ENCODE data around the gene HIPK2. TPM values are rescaled to one million over a fixed set of nuclear protein-coding genes. Genes with fewer than 3 reads are reported as not detected.

The HIPK2 gene
- total RNA-seq, 2 donors from 2014 or later: 28.7 to 35.4 TPM

GRCh38 chr7:139734395-139734794 is 43.4 kb downstream of the HIPK2 start:
- H3K9me3 Mint-ChIP-seq: no peaks in the 10 kb centered on the region
- ATAC-seq (replicated peaks in 1 of 2) (no peak), DNase-seq (no peak)
- H3K36me3 Mint-ChIP-seq (ENCODE audit: insufficient read depth in 2 of 2): peaks cover 1 to 5% of the 10 kb centered on the region in 2 donors
- H3K4me3 Mint-ChIP-seq: no peak overlapping the region
- no peaks in the 10 kb centered on the region for H3K27me3 Mint-ChIP-seq (ENCODE audit: low read depth)
- H3K4me1 Mint-ChIP-seq (ENCODE audit: low read depth): peaks cover 64% of the 10 kb centered on the region
- no peak overlapping the region for H3K27ac Mint-ChIP-seq

DNA sequence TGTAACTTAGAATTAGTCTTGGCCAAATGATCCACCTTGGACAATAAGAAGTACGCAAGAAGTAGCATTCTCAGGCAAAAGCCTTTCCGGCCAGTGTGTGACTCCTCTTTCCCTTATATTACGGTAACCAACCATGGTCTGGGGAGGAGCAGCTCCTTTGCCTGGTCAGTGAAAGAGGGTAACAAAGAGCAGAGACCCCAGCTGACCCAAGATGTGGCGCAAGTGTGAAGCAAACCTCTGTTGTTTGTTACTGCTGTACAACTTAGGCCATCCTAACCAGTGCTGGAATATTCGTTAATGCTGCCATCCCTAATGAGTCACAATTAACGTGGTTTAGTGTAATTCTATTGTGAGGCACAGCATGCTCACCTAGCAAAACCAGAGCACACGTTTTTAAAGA is 44.0 kb downstream of the HIPK2 start:
- H3K4me1 Mint-ChIP-seq (ENCODE audit: low read depth): peaks cover 66% of the 10 kb centered on the region
- H3K36me3 Mint-ChIP-seq (ENCODE audit: insufficient read depth in 2 of 2): peaks cover 1 to 5% of the 10 kb centered on the region in 2 donors

GRCh38 chr7:139732471-139733167 is 45.2 kb downstream of the HIPK2 start:
- Mint-ChIP-seq H3K4me3 (no peak overlapping the region), H3K9me3 (no peaks in the 10 kb centered on the region), H3K27ac (no peak overlapping the region), H3K36me3 (ENCODE audit: insufficient read depth in 2 of 2) (peaks cover 1 to 5% of the 10 kb centered on the region in 2 donors), H3K27me3 (ENCODE audit: low read depth) (no peaks in the 10 kb centered on the region), H3K4me1 (ENCODE audit: low read depth) (peaks cover 55% of the 10 kb centered on the region)
- no peak for ATAC-seq (replicated peaks in 1 of 2)
- no peak for DNase-seq

More for the DNA sequence above, 44.0 kb downstream of the HIPK2 start:
- H3K27me3 Mint-ChIP-seq (ENCODE audit: low read depth): no peaks in the 10 kb centered on the region
- no peak overlapping the region for H3K27ac Mint-ChIP-seq
- H3K4me3 Mint-ChIP-seq: no peak overlapping the region
- no peak for DNase-seq
- no peak for ATAC-seq (replicated peaks in 1 of 2)
- no peaks in the 10 kb centered on the region for H3K9me3 Mint-ChIP-seq

GRCh38 chr7:139731802-139732470 is 45.9 kb downstream of the HIPK2 start:
- Mint-ChIP-seq H3K27me3 (ENCODE audit: low read depth) (no peaks in the 10 kb centered on the region), H3K4me1 (ENCODE audit: low read depth) (peaks cover 55% of the 10 kb centered on the region), H3K36me3 (ENCODE audit: insufficient read depth in 2 of 2) (peaks cover 1 to 6% of the 10 kb centered on the region in 2 donors), H3K4me3 (peak overlapping the region; percentile 29 to 50), H3K9me3 (no peaks in the 10 kb centered on the region), H3K27ac (peak overlapping the region; percentile 15)
- DNase-seq: no peak
- no peak for ATAC-seq (replicated peaks in 1 of 2)

- Mint-ChIP-seq H3K4me3 (peak overlapping the region; percentile 29 to 50), H3K9me3 (no peaks in the 10 kb centered on the region), H3K36me3 (ENCODE audit: insufficient read depth in 2 of 2) (peaks cover 1 to 7% of the 10 kb centered on the region in 2 donors), H3K27me3 (ENCODE audit: low read depth) (no peaks in the 10 kb centered on the region), H3K4me1 (ENCODE audit: low read depth) (peaks cover 55% of the 10 kb centered on the region), H3K27ac (peak overlapping the region; percentile 17)
- peak; percentile 15 to 21 for DNase-seq
- peak; percentile 75 to 79 for ATAC-seq (replicated peaks in 1 of 2)
Measured at GRCh38 chr7:139730746-139731612, 46.8 kb downstream of the HIPK2 start.

DNA sequence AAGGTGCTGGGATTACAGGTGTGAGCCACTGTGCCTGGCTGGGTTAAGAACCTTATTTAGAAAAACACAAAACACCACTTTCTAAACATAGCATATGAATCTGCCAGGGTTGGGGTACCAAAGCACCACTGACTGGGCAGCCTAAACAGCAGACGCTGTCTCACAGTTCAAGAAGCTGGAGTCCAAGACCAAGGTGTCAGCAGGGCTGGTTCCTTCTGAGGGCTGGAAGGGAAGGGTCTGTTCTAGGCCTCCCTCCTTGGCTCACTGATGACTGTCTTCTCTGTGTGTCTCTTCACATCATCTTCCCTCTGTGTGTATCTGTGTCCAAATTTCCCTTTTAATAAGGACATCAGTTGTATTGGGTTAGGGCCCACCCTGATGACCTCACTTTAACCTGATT is 49.6 kb downstream of the HIPK2 start:
- ATAC-seq (replicated peaks in 1 of 2) (no peak), DNase-seq (no peak)
- no peak overlapping the region for H3K27ac Mint-ChIP-seq
- H3K9me3 Mint-ChIP-seq: no peaks in the 10 kb centered on the region
- H3K27me3 Mint-ChIP-seq (ENCODE audit: low read depth): no peaks in the 10 kb centered on the region
- H3K4me1 Mint-ChIP-seq (ENCODE audit: low read depth): peaks cover 68% of the 10 kb centered on the region
- peaks cover 2 to 6% of the 10 kb centered on the region in 2 donors for H3K36me3 Mint-ChIP-seq (ENCODE audit: insufficient read depth in 2 of 2)
- no peak overlapping the region for H3K4me3 Mint-ChIP-seq

DNA sequence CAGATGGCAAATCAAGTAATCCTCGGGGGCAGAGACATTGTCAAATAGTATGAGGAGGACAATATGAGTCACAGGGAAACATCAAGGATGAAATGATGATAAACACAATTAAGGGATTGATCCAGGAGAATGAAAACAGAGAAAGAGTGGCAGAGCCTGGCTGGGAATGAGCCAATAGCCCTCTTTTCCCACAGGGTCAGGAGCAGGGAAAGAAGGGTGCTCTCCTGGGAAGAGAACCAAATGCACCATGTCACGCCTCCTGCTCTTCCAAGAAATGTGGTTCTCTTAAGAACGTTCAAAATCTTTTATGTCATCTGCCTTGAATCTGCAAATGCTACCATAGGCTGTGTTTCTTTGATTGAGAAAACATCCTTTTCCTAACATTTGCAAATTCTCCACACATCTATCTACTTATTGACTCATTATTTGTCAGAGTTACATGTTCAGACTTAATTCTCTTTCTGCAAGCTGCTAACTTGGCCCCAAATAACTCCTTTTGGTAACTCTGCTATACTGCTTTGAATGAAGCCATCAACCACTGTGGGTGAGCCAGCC is 50.6 kb downstream of the HIPK2 start:
- DNase-seq (no peak), ATAC-seq (replicated peaks in 1 of 2) (no peak)
- H3K4me3 Mint-ChIP-seq: no peak overlapping the region
- peaks cover 68% of the 10 kb centered on the region for H3K4me1 Mint-ChIP-seq (ENCODE audit: low read depth)
- H3K27me3 Mint-ChIP-seq (ENCODE audit: low read depth): no peaks in the 10 kb centered on the region
- peaks cover 2% of the 10 kb centered on the region in 2 donors for H3K36me3 Mint-ChIP-seq (ENCODE audit: insufficient read depth in 2 of 2)
- H3K27ac Mint-ChIP-seq: no peak overlapping the region
- H3K9me3 Mint-ChIP-seq: no peaks in the 10 kb centered on the region

- no peak overlapping the region for H3K4me3 Mint-ChIP-seq
- no peak for DNase-seq
- H3K4me1 Mint-ChIP-seq (ENCODE audit: low read depth): peaks cover 63% of the 10 kb centered on the region
- H3K27me3 Mint-ChIP-seq (ENCODE audit: low read depth): no peaks in the 10 kb centered on the region
- H3K9me3 Mint-ChIP-seq: no peaks in the 10 kb centered on the region
- no peak for ATAC-seq (replicated peaks in 1 of 2)
- H3K36me3 Mint-ChIP-seq (ENCODE audit: insufficient read depth in 2 of 2): peaks cover 2% of the 10 kb centered on the region in 2 donors
- H3K27ac Mint-ChIP-seq: no peak overlapping the region
Measured at GRCh38 chr7:139726485-139726869, 51.3 kb downstream of the HIPK2 start.

GRCh38 chr7:139725858-139726484 is 51.8 kb downstream of the HIPK2 start:
- no peak overlapping the region for H3K27ac Mint-ChIP-seq
- H3K9me3 Mint-ChIP-seq: no peaks in the 10 kb centered on the region
- peaks cover 2% of the 10 kb centered on the region in 2 donors for H3K36me3 Mint-ChIP-seq (ENCODE audit: insufficient read depth in 2 of 2)
- DNase-seq: no peak
- no peak for ATAC-seq (replicated peaks in 1 of 2)
- no peak overlapping the region for H3K4me3 Mint-ChIP-seq
- H3K27me3 Mint-ChIP-seq (ENCODE audit: low read depth): no peaks in the 10 kb centered on the region
- peaks cover 61% of the 10 kb centered on the region for H3K4me1 Mint-ChIP-seq (ENCODE audit: low read depth)

DNA sequence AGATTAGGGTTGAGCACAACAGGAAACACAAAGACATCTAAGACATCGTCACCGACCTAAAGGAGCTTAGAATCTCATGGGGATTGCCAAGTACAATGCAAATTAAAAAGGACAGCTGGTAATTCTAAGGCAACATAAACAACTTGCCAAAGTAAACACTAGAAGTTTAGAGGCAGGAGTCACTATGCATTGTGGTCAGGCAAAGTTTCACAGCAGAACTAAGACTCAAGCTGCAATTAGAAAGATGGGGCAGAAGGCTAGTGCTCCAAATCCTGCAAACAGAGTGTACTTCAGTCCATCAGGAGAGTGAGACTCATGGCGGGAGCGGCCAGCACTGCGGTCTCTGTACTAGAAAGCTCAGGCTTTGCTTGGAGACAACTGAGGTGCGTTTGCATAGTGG is 52.7 kb downstream of the HIPK2 start:
- Mint-ChIP-seq H3K4me3 (no peak overlapping the region), H3K36me3 (ENCODE audit: insufficient read depth in 2 of 2) (peaks cover 2% of the 10 kb centered on the region in 2 donors), H3K27ac (no peak overlapping the region), H3K9me3 (no peaks in the 10 kb centered on the region), H3K27me3 (ENCODE audit: low read depth) (no peaks in the 10 kb centered on the region), H3K4me1 (ENCODE audit: low read depth) (peaks cover 54% of the 10 kb centered on the region)
- DNase-seq: no peak
- no peak for ATAC-seq (replicated peaks in 1 of 2)

- no peak for DNase-seq
- H3K27me3 Mint-ChIP-seq (ENCODE audit: low read depth): no peaks in the 10 kb centered on the region
- H3K36me3 Mint-ChIP-seq (ENCODE audit: insufficient read depth in 2 of 2): peaks cover 2% of the 10 kb centered on the region in 2 donors
Measured at GRCh38 chr7:139722604-139723003, 55.2 kb downstream of the HIPK2 start.

GRCh38 chr7:139721821-139722220 is 56.0 kb downstream of the HIPK2 start:
- H3K9me3 Mint-ChIP-seq: no peaks in the 10 kb centered on the region
- DNase-seq: no peak

More at GRCh38 chr7:139722604-139723003, 55.2 kb downstream of the HIPK2 start:
- Mint-ChIP-seq H3K4me3 (no peak overlapping the region), H3K27ac (no peak overlapping the region), H3K4me1 (ENCODE audit: low read depth) (peaks cover 45% of the 10 kb centered on the region), H3K9me3 (no peaks in the 10 kb centered on the region)
- ATAC-seq (replicated peaks in 1 of 2): no peak

More at GRCh38 chr7:139721821-139722220, 56.0 kb downstream of the HIPK2 start:
- H3K4me1 Mint-ChIP-seq (ENCODE audit: low read depth): peaks cover 38% of the 10 kb centered on the region
- H3K27ac Mint-ChIP-seq: no peak overlapping the region
- no peak overlapping the region for H3K4me3 Mint-ChIP-seq
- ATAC-seq (replicated peaks in 1 of 2): no peak
- peaks cover under 1 to 2% of the 10 kb centered on the region in 2 donors for H3K36me3 Mint-ChIP-seq (ENCODE audit: insufficient read depth in 2 of 2)
- H3K27me3 Mint-ChIP-seq (ENCODE audit: low read depth): no peaks in the 10 kb centered on the region
